Left forelimb (tissue), 1 donor: ENCODE results near the gene IQCK.
"Not testable (repeated sequence)": the region's sequence is repeated elsewhere in the genome, so short reads cannot be mapped to it uniquely, and the experiment has no call there.

Source experiments
- DNase-seq: peaks from one replicate; pipeline ENCODE4 v3.0.0-alpha.2; 2018; ENCODE audit warnings: low spot score

Gene IQCK

GRCh38 chr16:19699472-19699871, 18.6 kb upstream of the IQCK start:
- DNase-seq: no peak

GRCh38 chr16:19700319-19700781, 17.7 kb upstream of the IQCK start:
- DNase-seq: no peak

- no peak for DNase-seq
Observed at GRCh38 chr16:19701091-19701490, 17.0 kb upstream of the IQCK start.

- no peak for DNase-seq
Observed at GRCh38 chr16:19703172-19703889, 14.7 kb upstream of the IQCK start.

GRCh38 chr16:19704321-19705145, 13.5 kb upstream of the IQCK start:
- DNase-seq: no peak

GRCh38 chr16:19705146-19705501, 12.9 kb upstream of the IQCK start:
- DNase-seq: no peak

GRCh38 chr16:19705843-19706242, 12.2 kb upstream of the IQCK start:
- DNase-seq: no peak

- no peak for DNase-seq
Observed at GRCh38 chr16:19706846-19707245, 11.2 kb upstream of the IQCK start.

GRCh38 chr16:19707569-19708295, 10.3 kb upstream of the IQCK start:
- DNase-seq: no peak

- DNase-seq: no peak
Observed at GRCh38 chr16:19708296-19709205, 9.5 kb upstream of the IQCK start.

- DNase-seq: no peak
Observed at GRCh38 chr16:19709381-19710136, 8.5 kb upstream of the IQCK start.

- DNase-seq: no peak
Observed at GRCh38 chr16:19710191-19710908, 7.7 kb upstream of the IQCK start.

- DNase-seq: no peak
Observed at GRCh38 chr16:19710991-19711545, 7.0 kb upstream of the IQCK start.

- DNase-seq: no peak
Observed at GRCh38 chr16:19711643-19712042, 6.4 kb upstream of the IQCK start.

- DNase-seq: no peak
Observed at GRCh38 chr16:19712418-19713058, 5.5 kb upstream of the IQCK start.

- no peak for DNase-seq
Observed at GRCh38 chr16:19713697-19714096, 4.4 kb upstream of the IQCK start.

GRCh38 chr16:19715566-19715965, 2.5 kb upstream of the IQCK start:
- no peak for DNase-seq

GRCh38 chr16:19716183-19716582, 1.9 kb upstream of the IQCK start:
- no peak for DNase-seq

GRCh38 chr16:19716728-19717127, 1.3 kb upstream of the IQCK start:
- not testable (repeated sequence) for DNase-seq
